DOHH2 (cell line): ENCODE measurements around the gene B3GAT2.
A peak's percentile ranks its signal among the peaks of the same experiment; 100 is the strongest.

Experiments used
- H3F3A ChIP-seq: fragments of 200-600 bp; sonication (generic), shearing (Covaris generic); 2 replicates; pipeline ENCODE4 v1.6.0; 2016; ENCODE audit warnings: antibody characterized with exemption, mild to moderate bottlenecking; ENCODE audit not compliant: control insufficient read depth, insufficient read depth
- H3K27ac ChIP-seq: fragments of 200-600 bp; sonication (generic); 2 replicates; pipeline ENCODE4 v1.5.1; 2014; ENCODE audit warnings: low read depth, mild to moderate bottlenecking, low read length, moderate library complexity
- H3K27me3 ChIP-seq: fragments of 200-600 bp; sonication (generic); 2 replicates; pipeline ENCODE4 v1.6.1; 2014; ENCODE audit warnings: mild to moderate bottlenecking, low read length, mixed read lengths; ENCODE audit not compliant: control insufficient read depth
- H3K36me3 ChIP-seq: fragments of 200-600 bp; sonication (generic); 2 replicates; pipeline ENCODE4 v1.6.1; 2014; ENCODE audit warnings: mild to moderate bottlenecking, low read length, moderate library complexity, mixed read lengths; ENCODE audit not compliant: control insufficient read depth
- H3K4me1 ChIP-seq: fragments of 200-600 bp; sonication (generic); 2 replicates; pipeline ENCODE4 v1.6.1; 2014; ENCODE audit warnings: mild to moderate bottlenecking, low read length, mixed read lengths; ENCODE audit not compliant: control insufficient read depth
- H3K4me2 ChIP-seq: fragments of 200-600 bp; sonication (generic); 2 replicates; pipeline ENCODE4 v1.6.0; 2014; ENCODE audit warnings: mild to moderate bottlenecking, low read length, moderate library complexity
- H3K4me3 ChIP-seq: fragments of 200-600 bp; sonication (generic); 2 replicates; pipeline ENCODE4 v1.5.1; 2014; ENCODE audit warnings: mild to moderate bottlenecking, low read length, mixed read lengths
- H3K79me2 ChIP-seq: fragments of 200-600 bp; sonication (generic); 2 replicates; pipeline ENCODE4 v1.6.1; 2014; ENCODE audit warnings: mild to moderate bottlenecking, low read length, mixed read lengths; ENCODE audit not compliant: control insufficient read depth
- H3K9me2 ChIP-seq: fragments of 200-600 bp; sonication (generic); replicated peaks from 2 replicates; pipeline ENCODE4 v1.6.1; 2014; ENCODE audit warnings: mild to moderate bottlenecking, low read length, mixed read lengths; ENCODE audit not compliant: control insufficient read depth
- H3K9me3 ChIP-seq: fragments of 200-600 bp; sonication (generic); 2 replicates; pipeline ENCODE4 v1.6.1; 2014; ENCODE audit warnings: antibody characterized with exemption, low read length, mixed read lengths; ENCODE audit not compliant: control insufficient read depth, insufficient read depth
- H4K20me1 ChIP-seq: fragments of 200-600 bp; sonication (generic); 2 replicates; pipeline ENCODE4 v1.6.0; 2014; ENCODE audit warnings: low read depth, mild to moderate bottlenecking, antibody characterized with exemption, low read length, moderate library complexity; ENCODE audit not compliant: control insufficient read depth, insufficient read depth
- EZH2phosphoT487 ChIP-seq: fragments of 200-600 bp; sonication (generic); IDR thresholded peaks from 2 replicates; pipeline ENCODE4 v1.6.1; 2017; ENCODE audit warnings: borderline replicate concordance, mild to moderate bottlenecking, antibody characterized with exemption, low read length, moderate library complexity, mixed read lengths
- TF ChIP-seq, protein P1 (sequence below): fragments of 200-600 bp; sonication (generic); IDR thresholded peaks from one replicate; pipeline ENCODE4 v1.5.1; 2014; ENCODE audit warnings: antibody characterized with exemption, mild to moderate bottlenecking, low read depth, low read length; ENCODE audit not compliant: poor library complexity, severe bottlenecking

The B3GAT2 gene

DNA sequence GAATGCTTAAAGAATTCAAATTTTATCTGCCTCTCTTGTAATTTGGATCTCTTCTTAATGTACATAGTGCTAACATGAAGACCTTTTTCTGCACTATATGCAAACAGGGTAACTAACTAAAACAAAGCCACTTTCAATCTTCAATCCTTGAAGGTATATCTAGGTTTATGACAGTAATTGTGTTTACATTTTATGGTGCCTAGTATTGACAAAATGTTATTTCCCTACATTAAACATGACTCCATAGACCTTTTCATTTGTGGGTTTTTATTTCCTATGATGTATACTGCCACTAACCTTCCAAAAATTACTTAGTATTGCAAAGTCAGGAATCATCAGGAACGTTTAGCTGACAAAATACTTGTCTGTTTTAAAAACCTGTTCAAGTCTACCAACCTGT, 95.9 kb downstream of the B3GAT2 start:
- Histone ChIP-seq H3K79me2 (no peaks in the 10 kb centered on the region), H3K27me3 (no peaks in the 10 kb centered on the region), H3K4me3 (no peak overlapping the region), H3K4me1 (peaks cover 19% of the 10 kb centered on the region), H3K4me2 (no peak overlapping the region), H3K36me3 (peaks cover 17% of the 10 kb centered on the region), H3K9me3 (no peaks in the 10 kb centered on the region), H3K27ac (no peak overlapping the region), H3F3A (no peaks in the 10 kb centered on the region), H4K20me1 (no peaks in the 10 kb centered on the region), H3K9me2 (no peaks in the 10 kb centered on the region)
- TF ChIP-seq EZH2phosphoT487, result no peak
- TF ChIP-seq, protein P1, sequence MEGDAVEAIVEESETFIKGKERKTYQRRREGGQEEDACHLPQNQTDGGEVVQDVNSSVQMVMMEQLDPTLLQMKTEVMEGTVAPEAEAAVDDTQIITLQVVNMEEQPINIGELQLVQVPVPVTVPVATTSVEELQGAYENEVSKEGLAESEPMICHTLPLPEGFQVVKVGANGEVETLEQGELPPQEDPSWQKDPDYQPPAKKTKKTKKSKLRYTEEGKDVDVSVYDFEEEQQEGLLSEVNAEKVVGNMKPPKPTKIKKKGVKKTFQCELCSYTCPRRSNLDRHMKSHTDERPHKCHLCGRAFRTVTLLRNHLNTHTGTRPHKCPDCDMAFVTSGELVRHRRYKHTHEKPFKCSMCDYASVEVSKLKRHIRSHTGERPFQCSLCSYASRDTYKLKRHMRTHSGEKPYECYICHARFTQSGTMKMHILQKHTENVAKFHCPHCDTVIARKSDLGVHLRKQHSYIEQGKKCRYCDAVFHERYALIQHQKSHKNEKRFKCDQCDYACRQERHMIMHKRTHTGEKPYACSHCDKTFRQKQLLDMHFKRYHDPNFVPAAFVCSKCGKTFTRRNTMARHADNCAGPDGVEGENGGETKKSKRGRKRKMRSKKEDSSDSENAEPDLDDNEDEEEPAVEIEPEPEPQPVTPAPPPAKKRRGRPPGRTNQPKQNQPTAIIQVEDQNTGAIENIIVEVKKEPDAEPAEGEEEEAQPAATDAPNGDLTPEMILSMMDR, result no peak

DNA sequence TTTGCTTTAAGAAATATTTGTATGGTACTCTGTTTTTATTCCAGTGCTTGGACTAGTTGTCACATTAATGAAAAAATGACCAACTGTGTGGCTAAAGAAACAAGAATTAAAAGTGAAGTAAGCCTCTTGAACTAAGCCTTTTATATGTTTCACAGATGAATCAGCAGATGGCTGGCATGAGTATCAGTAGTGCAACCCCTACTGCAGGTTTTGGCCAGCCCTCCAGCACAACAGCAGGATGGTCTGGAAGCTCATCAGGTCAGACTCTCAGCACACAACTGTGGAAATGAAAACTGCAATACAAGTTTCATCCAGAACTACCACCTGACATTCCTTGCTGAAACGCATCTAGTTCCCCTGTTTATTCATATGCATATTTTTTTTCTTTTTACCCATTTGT, 96.8 kb downstream of the B3GAT2 start:
- Histone ChIP-seq H3K9me2 (no peaks in the 10 kb centered on the region), H3K79me2 (no peaks in the 10 kb centered on the region)

DNA sequence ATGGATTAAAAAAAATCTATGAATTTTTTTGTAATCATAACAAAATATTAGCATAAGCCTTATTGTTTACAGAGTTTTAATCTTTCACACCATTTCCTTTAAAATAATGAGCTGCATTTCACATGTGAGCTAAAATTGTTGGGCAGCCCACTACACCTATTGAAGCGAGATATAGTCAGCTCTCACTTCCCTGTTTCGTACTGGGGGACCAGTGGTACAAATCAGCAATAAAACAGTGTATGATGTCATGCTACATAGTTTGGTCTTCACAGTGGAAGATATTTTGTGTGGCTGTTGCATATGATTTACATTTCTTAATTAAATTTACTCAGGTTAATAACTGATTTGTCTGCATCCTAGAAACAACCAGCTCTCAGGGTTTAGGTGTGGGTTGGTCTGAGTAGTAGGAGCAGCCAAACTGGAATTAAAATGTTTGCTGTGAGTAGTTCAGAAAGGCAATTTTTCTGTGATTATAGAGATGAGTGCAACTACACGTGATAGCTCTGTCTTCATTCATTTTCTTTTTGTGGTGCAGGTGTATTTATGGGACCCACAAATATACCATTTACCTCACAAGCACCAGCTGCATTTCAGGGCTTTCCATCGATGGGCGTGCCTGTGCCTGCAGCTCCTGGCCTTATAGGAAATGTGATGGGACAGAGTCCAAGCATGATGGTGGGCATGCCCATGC, 99.3 kb downstream of the B3GAT2 start:
- no peak overlapping the region for H3K27ac ChIP-seq
- TF ChIP-seq EZH2phosphoT487, result no peak
- TF ChIP-seq, protein P1, result no peak
- no peaks in the 10 kb centered on the region for H3F3A ChIP-seq

More for the DNA sequence above, 96.8 kb downstream of the B3GAT2 start:
- Histone ChIP-seq H3K4me3 (no peak overlapping the region), H3K36me3 (peaks cover 17% of the 10 kb centered on the region), H3K4me2 (no peak overlapping the region), H3F3A (no peaks in the 10 kb centered on the region), H4K20me1 (no peaks in the 10 kb centered on the region), H3K27me3 (no peaks in the 10 kb centered on the region), H3K9me3 (no peaks in the 10 kb centered on the region), H3K4me1 (peaks cover 19% of the 10 kb centered on the region), H3K27ac (no peak overlapping the region)
- TF ChIP-seq, protein P1, result no peak
- TF ChIP-seq EZH2phosphoT487, result no peak

More for the DNA sequence above, 99.3 kb downstream of the B3GAT2 start:
- H4K20me1 ChIP-seq, result no peaks in the 10 kb centered on the region
- H3K79me2 ChIP-seq, result no peaks in the 10 kb centered on the region
- no peaks in the 10 kb centered on the region for H3K27me3 ChIP-seq
- no peak overlapping the region; the same call in 1 of the 2 replicates for H3K4me3 ChIP-seq
- peaks cover 17% of the 10 kb centered on the region for H3K36me3 ChIP-seq
- peak overlapping the region; percentile 21 for H3K4me2 ChIP-seq
- peaks cover 19% of the 10 kb centered on the region for H3K4me1 ChIP-seq
- no peaks in the 10 kb centered on the region for H3K9me3 ChIP-seq
- no peaks in the 10 kb centered on the region for H3K9me2 ChIP-seq
